ENCODE measurements around the gene TMOD1.

The TMOD1 gene

GRCh38 chr9:97516111-97516510 lies 14.6 kb downstream of the TMOD1 start:
- Histone ChIP-seq H3K9me3 (ENCODE audit: control insufficient read depth, low read length) (no peaks in the 10 kb centered on the region), H3K27me3 (ENCODE audit: control insufficient read depth, insufficient read depth, low read length, poor library complexity, severe bottlenecking) (no peaks in the 10 kb centered on the region), H3K4me3 (ENCODE audit: insufficient read depth, low read depth, low read length) (no peak overlapping the region), H3K4me1 (ENCODE audit: control insufficient read depth, insufficient read depth, low read length) (no peaks in the 10 kb centered on the region), H3K36me3 (ENCODE audit: control insufficient read depth, insufficient read depth, low read length) (no peaks in the 10 kb centered on the region), H3K27ac (ENCODE audit: insufficient read depth, low read depth, low read length, poor library complexity, severe bottlenecking) (no peak overlapping the region)
- WGBS, 2 experiments: 90 to 94% methylated on average over 8 of the region's 8 CpGs

DNA sequence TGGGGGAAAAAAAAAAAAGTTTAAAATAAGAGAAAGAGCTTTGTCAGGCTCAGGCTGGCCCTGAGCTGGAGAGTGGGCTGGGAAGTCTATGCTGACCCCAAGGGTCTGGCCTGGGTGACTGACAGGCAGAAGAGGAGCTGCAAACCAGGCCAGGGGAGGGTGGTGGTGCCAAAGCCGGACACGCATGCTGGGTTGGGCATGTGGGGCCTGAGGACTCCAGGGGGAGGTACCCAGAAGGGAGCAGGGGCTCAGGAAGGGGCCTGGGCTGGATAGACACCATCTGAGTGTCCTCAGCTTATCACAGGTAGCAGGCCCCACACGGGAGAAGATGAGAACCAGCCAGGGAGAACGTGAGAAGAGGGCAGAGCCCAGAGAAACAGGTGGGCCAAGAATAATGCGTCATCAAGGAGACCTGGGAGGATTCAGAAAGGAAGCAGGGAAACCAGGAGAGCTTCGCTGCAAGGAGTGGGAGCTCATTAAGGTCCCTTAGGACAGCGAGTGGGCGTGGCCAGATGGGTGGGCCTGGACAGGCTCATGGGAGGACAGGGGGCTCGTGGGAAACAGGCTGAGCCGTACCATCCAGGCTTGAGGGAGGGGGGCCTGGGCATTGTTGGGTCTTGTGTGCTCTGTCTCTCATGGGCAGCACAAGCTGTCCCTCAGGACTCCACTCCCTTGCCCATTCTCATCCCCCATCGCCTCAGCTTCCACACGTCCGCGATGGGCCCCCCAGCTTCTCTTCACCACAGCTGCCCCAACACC lies 16.0 kb downstream of the TMOD1 start:
- Histone ChIP-seq H3K27me3 (ENCODE audit: control insufficient read depth, insufficient read depth, low read length, poor library complexity, severe bottlenecking) (no peaks in the 10 kb centered on the region), H3K4me3 (ENCODE audit: insufficient read depth, low read depth, low read length) (no peak overlapping the region), H3K4me1 (ENCODE audit: control insufficient read depth, insufficient read depth, low read length) (no peaks in the 10 kb centered on the region), H3K36me3 (ENCODE audit: control insufficient read depth, insufficient read depth, low read length) (no peaks in the 10 kb centered on the region), H3K9me3 (ENCODE audit: control insufficient read depth, low read length) (no peaks in the 10 kb centered on the region), H3K27ac (ENCODE audit: insufficient read depth, low read depth, low read length, poor library complexity, severe bottlenecking) (no peak overlapping the region)
- 93 to 95% methylated on average over 14 of the region's 14 CpGs for WGBS, 2 experiments

- Histone ChIP-seq H3K9me3 (ENCODE audit: control insufficient read depth, low read length) (no peaks in the 10 kb centered on the region), H3K36me3 (ENCODE audit: control insufficient read depth, insufficient read depth, low read length) (no peaks in the 10 kb centered on the region), H3K27ac (ENCODE audit: insufficient read depth, low read depth, low read length, poor library complexity, severe bottlenecking) (no peak overlapping the region), H3K4me1 (ENCODE audit: control insufficient read depth, insufficient read depth, low read length) (no peaks in the 10 kb centered on the region), H3K27me3 (ENCODE audit: control insufficient read depth, insufficient read depth, low read length, poor library complexity, severe bottlenecking) (no peaks in the 10 kb centered on the region), H3K4me3 (ENCODE audit: insufficient read depth, low read depth, low read length) (no peak overlapping the region)
- WGBS, 2 experiments: 92 to 95% methylated on average over 9 of the region's 9 CpGs
These were observed 16.9 kb downstream of the TMOD1 start for GRCh38 chr9:97518166-97518908.

DNA sequence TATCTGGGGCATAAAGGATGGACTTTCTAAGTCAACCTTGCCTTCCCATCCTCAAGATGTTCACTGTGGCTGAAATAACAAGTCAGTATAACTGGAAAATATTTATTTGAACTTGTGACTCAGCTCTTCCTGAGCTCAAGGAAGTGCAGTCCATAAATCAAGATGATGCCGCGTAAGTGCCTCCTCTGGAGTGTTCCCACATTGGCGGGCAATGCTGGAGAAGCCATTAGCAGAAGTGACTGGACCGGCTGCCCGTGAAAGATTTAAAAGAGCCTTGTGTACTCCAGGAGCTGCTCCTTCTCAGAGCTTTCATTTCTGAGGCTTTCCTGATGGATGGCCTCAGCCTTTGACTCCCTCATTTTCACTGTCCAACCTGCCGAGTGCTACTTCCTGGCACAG lies 17.4 kb downstream of the TMOD1 start:
- Histone ChIP-seq H3K27ac (ENCODE audit: insufficient read depth, low read depth, low read length, poor library complexity, severe bottlenecking) (no peak overlapping the region), H3K27me3 (ENCODE audit: control insufficient read depth, insufficient read depth, low read length, poor library complexity, severe bottlenecking) (no peaks in the 10 kb centered on the region), H3K9me3 (ENCODE audit: control insufficient read depth, low read length) (no peaks in the 10 kb centered on the region), H3K4me1 (ENCODE audit: control insufficient read depth, insufficient read depth, low read length) (no peaks in the 10 kb centered on the region), H3K36me3 (ENCODE audit: control insufficient read depth, insufficient read depth, low read length) (no peaks in the 10 kb centered on the region), H3K4me3 (ENCODE audit: insufficient read depth, low read depth, low read length) (no peak overlapping the region)
- 94 to 97% methylated on average over 6 of the region's 6 CpGs for WGBS, 2 experiments

DNA sequence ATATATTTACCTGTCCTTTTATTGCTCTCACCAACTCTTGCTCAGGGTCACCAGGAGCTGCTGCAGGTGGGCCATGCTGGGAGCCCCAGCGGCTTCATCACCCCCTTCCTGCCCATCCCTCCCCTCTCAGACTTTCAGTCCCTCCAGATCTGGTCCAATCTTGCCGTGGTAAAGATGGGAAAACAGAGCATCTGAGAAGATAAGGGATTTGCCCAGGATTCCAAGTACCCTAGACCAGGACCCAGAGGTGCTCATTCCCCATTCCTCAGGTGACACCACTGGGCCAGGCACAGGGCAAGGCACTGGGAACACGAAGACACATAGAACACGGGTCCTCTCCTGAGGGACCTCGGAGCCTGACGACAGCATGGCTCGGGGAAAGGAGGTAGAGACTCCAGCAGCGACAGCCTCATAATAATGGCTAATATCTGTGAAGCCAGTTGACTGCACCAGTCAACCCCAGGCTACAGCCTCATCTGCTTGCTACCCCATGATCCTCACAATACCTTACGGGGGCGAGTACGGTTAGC lies 18.0 kb downstream of the TMOD1 start:
- Histone ChIP-seq H3K27ac (ENCODE audit: insufficient read depth, low read depth, low read length, poor library complexity, severe bottlenecking) (no peak overlapping the region), H3K4me1 (ENCODE audit: control insufficient read depth, insufficient read depth, low read length) (no peaks in the 10 kb centered on the region), H3K9me3 (ENCODE audit: control insufficient read depth, low read length) (no peaks in the 10 kb centered on the region), H3K27me3 (ENCODE audit: control insufficient read depth, insufficient read depth, low read length, poor library complexity, severe bottlenecking) (no peaks in the 10 kb centered on the region), H3K36me3 (ENCODE audit: control insufficient read depth, insufficient read depth, low read length) (no peaks in the 10 kb centered on the region), H3K4me3 (ENCODE audit: insufficient read depth, low read depth, low read length) (no peak overlapping the region)
- 93% methylated on average over 11 of the region's 11 CpGs for WGBS, 2 experiments

DNA sequence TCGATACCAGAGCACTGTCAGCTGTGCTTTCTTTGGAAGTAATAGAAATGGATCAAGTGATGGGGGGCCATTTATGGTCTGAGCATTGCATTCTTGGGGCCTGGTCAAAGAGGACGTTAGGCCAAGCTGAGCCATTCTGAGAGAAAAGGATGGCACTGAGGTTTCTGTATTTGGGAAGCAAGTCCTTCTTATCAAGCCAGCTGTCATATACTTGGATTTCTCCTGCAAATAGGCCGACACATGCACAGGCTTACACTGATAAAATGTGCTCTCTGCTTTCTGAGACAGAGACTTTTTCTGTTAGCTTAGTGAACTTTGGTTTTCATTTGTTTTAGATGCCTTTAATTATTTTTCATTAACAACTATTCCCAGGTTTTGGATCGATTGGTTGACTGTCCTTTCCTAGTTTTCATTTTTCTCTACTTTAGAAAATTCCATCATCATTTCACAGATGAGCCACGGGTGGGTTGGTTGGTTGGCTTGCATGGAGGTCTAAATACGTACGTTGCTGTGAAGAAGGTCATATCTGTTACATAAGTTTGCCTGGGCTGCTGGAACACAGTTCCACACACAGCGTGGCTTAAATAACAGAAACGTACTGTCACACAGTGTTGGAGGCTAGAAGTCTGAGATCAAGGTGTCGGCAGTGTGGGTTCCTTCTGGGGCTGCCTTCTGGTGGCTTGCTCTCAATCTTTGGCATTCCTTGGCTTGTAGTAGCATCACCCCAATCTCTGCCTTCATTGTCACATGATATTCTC lies 20.3 kb downstream of the TMOD1 start:
- 93 to 95% methylated on average over 10 of the region's 10 CpGs for WGBS, 2 experiments
- H3K9me3 ChIP-seq (ENCODE audit: control insufficient read depth, low read length): no peaks in the 10 kb centered on the region
- H3K27ac ChIP-seq (ENCODE audit: insufficient read depth, low read depth, low read length, poor library complexity, severe bottlenecking): no peak overlapping the region
- no peak overlapping the region for H3K4me3 ChIP-seq (ENCODE audit: insufficient read depth, low read depth, low read length)
- H3K27me3 ChIP-seq (ENCODE audit: control insufficient read depth, insufficient read depth, low read length, poor library complexity, severe bottlenecking): no peaks in the 10 kb centered on the region
- H3K36me3 ChIP-seq (ENCODE audit: control insufficient read depth, insufficient read depth, low read length): no peaks in the 10 kb centered on the region
- no peaks in the 10 kb centered on the region for H3K4me1 ChIP-seq (ENCODE audit: control insufficient read depth, insufficient read depth, low read length)

DNA sequence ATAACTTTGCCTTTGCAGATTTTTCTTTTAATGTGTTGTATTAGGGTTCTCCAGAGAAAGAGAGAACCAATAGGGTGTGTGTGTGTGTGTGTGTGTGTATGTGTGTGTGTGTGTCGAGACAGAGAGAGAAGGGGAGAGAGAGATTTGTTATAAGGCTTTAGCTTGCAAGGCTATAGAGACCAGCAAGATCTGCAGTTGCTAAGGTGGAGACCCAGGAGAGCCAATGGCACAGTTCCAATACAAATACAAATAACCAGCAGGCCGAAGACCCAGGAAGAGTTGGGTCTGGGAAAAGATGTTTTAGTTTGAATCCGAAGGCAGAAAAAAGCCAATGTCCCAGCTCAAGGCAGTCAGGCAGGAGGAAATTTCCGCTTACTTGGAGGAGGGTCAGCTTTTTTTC lies 23.0 kb downstream of the TMOD1 start:
- Histone ChIP-seq H3K27ac (ENCODE audit: insufficient read depth, low read depth, low read length, poor library complexity, severe bottlenecking) (no peak overlapping the region), H3K4me3 (ENCODE audit: insufficient read depth, low read depth, low read length) (no peak overlapping the region), H3K36me3 (ENCODE audit: control insufficient read depth, insufficient read depth, low read length) (no peaks in the 10 kb centered on the region), H3K9me3 (ENCODE audit: control insufficient read depth, low read length) (no peaks in the 10 kb centered on the region), H3K4me1 (ENCODE audit: control insufficient read depth, insufficient read depth, low read length) (peaks cover 22% of the 10 kb centered on the region), H3K27me3 (ENCODE audit: control insufficient read depth, insufficient read depth, low read length, poor library complexity, severe bottlenecking) (no peaks in the 10 kb centered on the region)
- 70 to 80% methylated on average over 4 of the region's 4 CpGs for WGBS, 2 experiments

GRCh38 chr9:97525451-97525850 lies 24.0 kb downstream of the TMOD1 start:
- H3K4me1 ChIP-seq (ENCODE audit: control insufficient read depth, insufficient read depth, low read length): peaks cover 22% of the 10 kb centered on the region
- 84 to 90% methylated on average over 2 of the region's 2 CpGs for WGBS, 2 experiments
- no peaks in the 10 kb centered on the region for H3K36me3 ChIP-seq (ENCODE audit: control insufficient read depth, insufficient read depth, low read length)
- H3K27ac ChIP-seq (ENCODE audit: insufficient read depth, low read depth, low read length, poor library complexity, severe bottlenecking): no peak overlapping the region
- no peaks in the 10 kb centered on the region for H3K27me3 ChIP-seq (ENCODE audit: control insufficient read depth, insufficient read depth, low read length, poor library complexity, severe bottlenecking)
- H3K4me3 ChIP-seq (ENCODE audit: insufficient read depth, low read depth, low read length): no peak overlapping the region
- no peaks in the 10 kb centered on the region for H3K9me3 ChIP-seq (ENCODE audit: control insufficient read depth, low read length)

DNA sequence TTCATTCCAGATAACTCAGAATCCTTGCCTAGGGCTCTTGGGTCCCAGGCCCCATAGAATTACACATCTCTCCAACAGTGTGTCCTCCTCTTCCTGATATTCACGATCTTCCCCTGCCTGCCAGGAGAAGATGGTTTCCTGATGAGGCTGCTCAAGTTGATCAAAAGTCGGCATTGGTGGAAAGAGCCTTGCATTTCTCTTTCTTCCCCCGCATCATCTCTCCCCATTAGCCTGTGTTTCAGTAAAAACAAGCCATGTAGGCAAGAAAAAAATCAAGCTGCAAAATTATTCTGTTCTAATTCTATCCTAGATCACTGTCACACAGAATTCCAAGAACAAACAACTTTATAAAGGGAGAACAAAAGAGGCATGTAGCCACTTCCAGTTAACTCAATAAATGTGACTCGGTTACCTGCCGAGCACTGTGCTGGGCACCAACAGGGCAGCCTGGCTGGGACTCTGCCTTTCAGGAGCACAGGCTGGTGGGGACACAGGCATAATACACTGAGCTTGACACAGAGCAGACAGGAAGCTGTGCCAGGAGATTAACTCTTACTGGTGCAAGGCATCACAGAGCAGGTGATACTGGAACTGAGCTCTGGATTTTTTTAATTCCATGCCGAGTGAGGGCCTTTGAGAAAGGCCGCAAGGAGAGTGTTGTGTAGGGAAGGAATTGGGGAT lies 25.6 kb downstream of the TMOD1 start:
- 75 to 79% methylated on average over 7 of the region's 7 CpGs for WGBS, 2 experiments
- Histone ChIP-seq H3K27ac (ENCODE audit: insufficient read depth, low read depth, low read length, poor library complexity, severe bottlenecking) (no peak overlapping the region), H3K4me1 (ENCODE audit: control insufficient read depth, insufficient read depth, low read length) (peaks cover 22% of the 10 kb centered on the region), H3K27me3 (ENCODE audit: control insufficient read depth, insufficient read depth, low read length, poor library complexity, severe bottlenecking) (no peaks in the 10 kb centered on the region), H3K36me3 (ENCODE audit: control insufficient read depth, insufficient read depth, low read length) (no peaks in the 10 kb centered on the region), H3K4me3 (ENCODE audit: insufficient read depth, low read depth, low read length) (no peak overlapping the region), H3K9me3 (ENCODE audit: control insufficient read depth, low read length) (no peaks in the 10 kb centered on the region)
